Dermis blood vessel endothelial cell (primary cell): ENCODE results near the gene NEGR1. TPM values are rescaled to one million over a fixed set of nuclear protein-coding genes. Genes with fewer than 3 reads are reported as not detected.

ENCODE experiments used
- DNase-seq: peaks from one replicate; pipeline ENCODE4 v3.0.0; 2010
- total RNA-seq: library from RNA; depleted of rRNA; stranded (reverse); fragments of >200 nt; gene quantifications from 2 replicates; pipeline ENCODE4 v1.2.3, GENCODE V29; 2014

The NEGR1 gene
- total RNA-seq, 1 donor from 2014 or later, result under 0.01 TPM

DNA sequence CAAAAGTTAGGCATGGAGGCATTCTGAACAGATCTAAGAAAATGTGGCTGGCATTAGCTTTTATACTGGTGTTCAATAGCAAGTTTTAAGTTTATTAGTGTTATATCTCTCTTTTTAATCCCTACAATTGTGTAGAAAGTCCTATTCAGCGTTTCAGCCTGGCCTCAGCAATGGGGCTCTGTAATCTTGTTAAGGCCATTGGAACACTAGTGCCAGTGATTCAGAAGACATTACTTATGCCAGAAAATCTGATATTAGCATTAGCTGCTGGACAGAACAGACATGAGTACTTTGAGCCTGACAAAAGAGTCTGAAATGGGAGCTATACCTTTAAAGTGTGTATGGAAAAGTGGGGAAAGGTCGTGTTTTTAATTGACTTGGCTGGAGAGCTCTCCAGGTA is 167.0 kb downstream of the NEGR1 start:
- DNase-seq, result no peak

DNA sequence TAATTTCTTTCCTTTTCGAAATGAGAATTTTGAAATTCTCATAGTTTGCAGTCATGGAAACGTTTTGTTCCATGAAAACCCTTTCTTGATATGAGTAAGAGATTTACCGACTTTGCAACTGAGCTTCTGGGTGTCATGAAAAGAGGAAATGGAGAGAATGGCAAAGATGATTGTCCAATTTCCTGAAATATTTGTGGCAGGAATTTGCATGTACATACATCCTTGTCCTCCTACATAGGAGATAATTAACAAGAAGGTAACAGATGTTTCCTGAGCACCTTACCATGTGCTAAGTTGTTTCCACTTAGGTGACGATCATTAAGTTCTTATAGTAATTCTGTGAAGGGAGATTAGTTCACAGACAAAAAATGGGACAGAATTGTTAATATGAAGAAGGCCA is 170.7 kb downstream of the NEGR1 start:
- peak; percentile 69 for DNase-seq

DNA sequence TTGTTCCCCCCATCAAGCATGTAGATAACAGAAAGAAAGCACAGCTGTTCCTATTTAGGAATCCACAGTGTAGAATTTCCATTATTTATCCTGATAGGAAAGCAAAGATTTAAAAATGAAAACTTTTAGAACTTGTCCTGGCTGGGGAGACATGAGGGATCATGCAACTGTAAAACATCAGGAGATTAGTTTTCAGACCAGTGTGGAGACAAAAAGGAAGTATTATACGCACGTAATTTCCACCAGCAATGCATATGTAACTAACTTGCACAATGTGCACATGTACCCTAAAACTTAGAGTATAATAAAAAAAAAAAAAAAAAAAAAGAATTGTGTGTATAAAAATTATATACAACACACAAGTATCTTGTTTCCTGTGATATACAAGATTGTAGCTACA is 172.4 kb downstream of the NEGR1 start:
- no peak for DNase-seq

DNA sequence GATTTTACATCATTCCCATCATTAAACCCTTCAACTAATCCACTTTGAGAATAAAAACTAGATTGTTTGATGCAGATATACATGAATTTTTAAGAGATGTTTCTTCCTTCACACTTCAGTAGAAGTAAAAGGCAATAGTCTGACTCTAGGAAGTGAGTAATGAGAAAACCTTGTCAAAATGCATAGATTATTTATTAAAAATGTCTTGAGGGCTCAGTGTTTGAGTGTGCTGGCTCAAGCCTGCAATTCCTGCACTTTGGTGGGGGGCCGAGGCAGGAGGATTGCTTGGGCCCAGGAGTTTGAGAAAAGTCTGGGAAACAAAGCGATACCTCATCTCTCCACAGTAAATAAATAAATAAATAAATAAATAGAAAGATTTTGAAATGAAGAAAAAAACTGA is 177.1 kb downstream of the NEGR1 start:
- DNase-seq, result no peak

DNA sequence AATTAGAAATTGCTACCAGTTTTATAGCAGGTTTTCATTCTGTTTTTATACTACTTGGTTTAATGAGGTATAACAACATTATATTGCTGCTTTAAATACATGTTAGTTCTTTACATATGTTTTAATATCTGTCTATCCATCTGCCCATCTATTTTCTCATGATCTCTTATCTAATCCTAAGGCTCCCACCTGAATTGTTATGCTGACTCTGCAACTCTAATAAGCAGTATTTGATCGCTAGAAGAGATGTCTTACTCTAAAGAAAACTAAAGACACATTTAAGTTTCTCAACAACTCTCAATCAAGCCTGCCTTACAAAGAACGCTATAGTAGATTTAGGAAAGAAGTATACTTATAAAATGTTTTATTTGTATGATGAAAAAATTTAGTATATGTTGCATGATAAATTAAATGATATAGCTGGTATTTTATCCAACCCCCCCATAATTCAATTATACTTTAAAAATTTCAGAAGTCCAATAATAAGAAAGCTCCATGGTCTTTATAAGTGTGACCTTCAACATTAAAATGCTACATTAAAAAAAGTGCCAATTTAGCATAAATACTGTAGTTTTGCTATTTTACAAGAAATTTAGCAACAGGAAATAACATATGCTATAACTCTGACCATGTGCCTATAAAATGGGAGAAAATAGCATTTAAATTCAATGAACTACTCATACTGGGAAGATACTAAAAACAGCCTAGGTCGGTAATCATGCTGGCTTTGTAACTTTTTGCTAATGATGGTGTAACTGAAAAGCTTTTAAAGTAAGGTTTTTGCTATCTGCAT is 180.3 kb downstream of the NEGR1 start:
- DNase-seq, result no peak

DNA sequence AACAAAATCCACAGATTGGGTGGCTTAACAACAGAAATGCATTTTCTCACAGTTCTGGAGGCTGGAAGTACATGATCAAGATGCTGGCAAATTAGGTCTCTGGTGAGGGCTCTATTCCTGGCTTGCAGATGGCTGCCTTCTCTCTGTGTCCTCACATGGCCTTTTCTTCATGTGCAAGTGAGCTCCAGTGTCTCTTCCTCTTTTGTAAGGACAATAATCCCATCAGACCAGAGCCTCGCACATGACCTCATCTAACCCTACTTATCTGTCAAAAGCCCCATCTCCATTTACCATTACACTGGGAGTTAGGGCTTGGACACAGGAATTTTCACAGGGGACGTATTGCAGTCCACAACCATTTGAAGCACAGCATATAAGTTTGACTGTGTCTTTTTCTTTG is 181.6 kb downstream of the NEGR1 start:
- no peak for DNase-seq

DNA sequence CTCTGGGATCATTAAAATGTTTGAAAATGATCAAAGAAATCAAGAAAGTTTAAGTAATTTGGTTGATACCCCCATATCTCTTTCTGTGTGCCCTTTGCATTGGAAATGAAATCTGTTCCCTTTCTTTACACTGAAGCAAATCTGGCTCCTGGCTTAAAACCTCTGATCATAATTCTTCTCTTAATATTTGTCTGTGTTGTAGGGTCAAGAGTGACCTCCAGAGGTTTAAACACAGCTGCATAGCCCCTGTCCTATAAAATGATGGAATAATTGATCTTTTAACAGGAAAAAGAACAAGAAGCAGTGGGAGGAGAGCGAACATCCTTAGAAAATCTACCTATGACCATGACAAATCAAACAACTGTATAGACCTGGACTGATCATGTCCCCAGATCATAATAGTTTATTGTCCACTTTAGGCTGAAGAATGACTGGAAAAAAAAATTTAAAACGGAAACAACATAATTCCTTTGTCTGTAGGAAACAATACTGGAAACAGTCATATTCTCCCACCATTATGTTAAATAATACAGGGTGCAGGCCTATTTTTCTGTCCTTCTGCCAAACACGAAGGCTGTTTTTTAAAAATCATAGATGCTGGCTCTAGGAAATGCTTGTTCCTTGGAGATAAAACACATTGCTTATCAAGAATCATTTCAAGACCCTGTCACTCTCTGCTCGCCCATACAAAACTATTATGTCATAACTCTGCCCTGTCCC is 184.3 kb downstream of the NEGR1 start:
- DNase-seq, result peak; percentile 22

DNA sequence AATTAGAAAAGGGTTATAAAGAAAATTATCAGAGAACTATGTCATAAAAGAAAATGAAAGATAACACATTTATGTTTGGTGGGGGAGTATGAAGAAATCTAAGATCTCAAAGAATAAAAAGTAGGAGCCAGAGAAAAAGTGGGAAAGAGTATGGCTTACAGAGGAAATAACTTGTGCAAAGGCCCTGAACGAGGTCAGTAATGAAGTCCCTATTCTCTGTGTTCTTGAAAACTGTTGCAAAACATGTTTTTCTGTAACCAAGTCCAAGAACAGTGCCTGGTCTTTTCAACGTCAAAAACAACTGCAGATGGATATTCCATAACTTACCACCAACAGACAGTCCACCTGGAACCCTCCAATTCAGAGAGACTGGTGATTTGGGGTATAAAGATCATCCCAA is 188.1 kb downstream of the NEGR1 start:
- no peak for DNase-seq

DNA sequence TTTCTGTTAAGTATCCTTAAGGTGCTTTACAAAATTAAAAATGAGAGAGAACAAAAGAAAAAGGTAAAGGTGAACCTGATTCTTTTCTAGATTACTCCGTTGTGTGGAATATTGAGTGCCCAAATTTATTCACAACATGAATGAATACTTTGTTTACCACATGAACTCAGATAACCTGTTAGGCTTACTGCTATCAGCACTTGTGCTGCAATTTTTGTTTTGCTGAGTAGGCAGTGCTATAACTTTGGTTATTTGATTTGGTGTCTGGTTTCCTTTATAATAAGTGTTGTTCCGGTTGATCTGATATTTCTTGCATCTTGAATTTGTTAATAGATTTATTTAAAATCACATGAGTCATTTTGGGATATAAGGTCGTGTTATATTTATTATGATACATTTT is 195.9 kb downstream of the NEGR1 start:
- no peak for DNase-seq

DNA sequence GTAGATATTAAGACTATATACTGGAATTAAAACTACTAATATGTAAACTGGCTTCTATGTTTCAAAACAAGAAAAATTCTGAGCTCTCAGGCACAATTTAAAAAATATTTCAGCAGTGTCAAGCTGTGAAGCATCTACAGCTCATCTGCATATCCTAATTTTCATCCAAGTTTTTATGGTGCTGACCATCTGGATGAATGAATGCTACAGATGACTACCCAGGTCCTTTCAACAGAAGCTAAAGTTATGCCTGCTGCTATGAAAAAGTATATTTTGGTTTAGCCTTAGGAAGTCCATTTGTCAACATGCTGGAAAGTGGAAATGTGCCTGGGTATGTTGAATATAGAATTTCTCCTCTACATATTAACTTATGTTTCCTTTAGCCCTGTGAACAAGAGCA is 206.9 kb downstream of the NEGR1 start:
- no peak for DNase-seq

DNA sequence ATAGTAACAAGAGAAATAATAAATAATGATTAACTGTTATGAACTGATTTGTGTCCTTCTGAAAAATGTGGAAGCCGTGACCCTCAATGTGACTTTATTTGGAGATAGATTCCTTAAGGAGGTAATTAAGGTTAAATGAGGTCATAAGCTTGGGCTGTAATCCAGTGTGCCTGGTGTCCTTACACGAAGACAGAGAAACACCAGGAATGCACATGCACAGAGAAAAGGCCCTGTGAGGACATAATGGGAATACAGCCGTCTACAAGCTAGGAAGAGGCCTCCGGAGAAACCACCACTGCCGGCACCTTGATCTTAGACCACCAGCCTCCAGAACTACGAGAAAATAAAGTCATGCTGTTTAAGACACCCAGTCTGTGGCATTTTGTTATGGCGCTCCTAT is 215.9 kb downstream of the NEGR1 start:
- no peak for DNase-seq

DNA sequence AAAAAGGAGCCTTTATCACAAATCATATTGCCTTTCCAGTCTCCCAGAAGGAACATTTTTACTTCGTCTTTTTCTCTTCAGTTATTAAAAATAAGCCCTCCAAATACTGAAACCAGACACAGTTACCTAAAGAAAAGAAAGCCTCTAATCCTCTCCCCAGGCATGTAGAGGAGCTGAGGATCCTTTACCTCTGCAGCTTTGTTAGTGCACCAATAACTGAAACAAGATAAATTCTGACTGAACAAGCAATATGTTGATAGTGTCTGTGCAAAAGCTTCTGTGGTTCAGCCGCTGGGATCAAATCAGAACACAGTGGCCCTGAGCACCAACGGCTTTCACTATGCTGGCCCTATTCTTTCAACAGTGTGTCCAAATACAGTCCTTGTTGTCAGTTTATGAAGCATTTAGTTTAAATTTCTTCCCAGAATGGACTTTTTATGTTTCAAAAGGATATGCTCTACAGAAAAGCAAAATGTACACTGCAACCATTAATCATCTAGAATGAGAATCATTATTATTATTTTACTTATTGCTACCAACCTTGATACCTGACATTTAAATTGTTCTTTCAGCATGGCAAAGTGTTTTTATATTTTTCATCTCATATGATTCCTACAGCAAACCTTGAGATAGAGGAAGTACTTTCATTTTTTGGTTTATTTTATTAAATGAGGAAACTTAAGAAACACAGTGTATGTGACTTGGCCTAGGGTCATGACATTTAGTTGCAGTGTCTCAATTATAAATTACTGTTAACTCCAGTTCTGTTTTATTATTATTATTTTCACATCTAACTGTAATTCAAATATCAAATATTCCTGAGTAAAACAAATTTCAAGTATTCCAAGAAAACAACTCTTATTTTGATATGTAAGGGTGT is 217.9 kb downstream of the NEGR1 start:
- no peak for DNase-seq

DNA sequence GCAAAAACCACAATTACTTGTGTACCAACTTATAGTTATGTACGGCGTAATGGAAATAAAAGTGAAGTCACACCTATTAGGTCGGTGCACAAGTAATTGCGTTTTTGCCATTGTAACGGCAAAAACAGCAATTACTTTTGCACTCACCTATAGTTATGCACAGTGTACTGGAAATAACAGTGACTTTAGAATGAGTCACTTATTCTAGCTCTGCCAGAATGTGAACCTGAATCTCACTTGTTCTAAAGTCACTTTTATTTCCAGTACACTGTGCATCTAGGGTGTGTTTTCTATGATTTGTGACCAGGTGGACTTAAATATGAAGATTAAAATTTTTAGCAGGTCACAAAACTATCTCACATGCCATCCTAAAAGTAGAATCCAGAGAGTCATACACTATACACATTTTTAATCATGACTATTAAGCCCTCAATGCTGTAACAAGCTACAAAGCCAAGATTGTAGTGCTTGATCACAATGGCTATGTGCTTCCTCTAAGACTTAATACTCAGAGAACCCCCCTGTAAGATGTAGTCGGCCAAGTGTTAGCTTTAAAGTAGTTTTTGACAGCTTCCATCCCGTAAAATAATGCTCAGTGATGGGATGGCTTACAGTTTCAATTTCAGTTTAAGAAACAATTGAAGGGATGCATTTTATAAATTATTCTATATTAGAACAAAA is 218.8 kb downstream of the NEGR1 start:
- no peak for DNase-seq

DNA sequence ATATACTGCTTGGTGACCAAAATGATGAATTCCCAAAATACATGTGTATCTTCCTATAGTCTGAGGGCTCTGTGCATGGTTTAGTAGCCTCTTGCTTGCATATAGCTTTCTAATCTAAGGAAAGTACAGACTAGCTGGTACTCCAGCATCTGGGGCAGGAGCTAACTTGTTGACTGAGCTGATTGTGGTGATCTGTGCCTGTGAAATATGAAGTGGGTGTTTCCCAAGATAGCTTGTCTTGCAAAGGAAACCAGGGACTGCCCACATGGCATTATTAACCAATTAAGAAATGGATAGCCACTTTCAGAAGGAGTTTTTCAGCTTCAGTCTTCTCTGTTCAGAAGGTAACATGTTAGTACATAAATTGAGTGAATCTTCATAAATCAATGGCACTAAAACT is 219.8 kb downstream of the NEGR1 start:
- no peak for DNase-seq

DNA sequence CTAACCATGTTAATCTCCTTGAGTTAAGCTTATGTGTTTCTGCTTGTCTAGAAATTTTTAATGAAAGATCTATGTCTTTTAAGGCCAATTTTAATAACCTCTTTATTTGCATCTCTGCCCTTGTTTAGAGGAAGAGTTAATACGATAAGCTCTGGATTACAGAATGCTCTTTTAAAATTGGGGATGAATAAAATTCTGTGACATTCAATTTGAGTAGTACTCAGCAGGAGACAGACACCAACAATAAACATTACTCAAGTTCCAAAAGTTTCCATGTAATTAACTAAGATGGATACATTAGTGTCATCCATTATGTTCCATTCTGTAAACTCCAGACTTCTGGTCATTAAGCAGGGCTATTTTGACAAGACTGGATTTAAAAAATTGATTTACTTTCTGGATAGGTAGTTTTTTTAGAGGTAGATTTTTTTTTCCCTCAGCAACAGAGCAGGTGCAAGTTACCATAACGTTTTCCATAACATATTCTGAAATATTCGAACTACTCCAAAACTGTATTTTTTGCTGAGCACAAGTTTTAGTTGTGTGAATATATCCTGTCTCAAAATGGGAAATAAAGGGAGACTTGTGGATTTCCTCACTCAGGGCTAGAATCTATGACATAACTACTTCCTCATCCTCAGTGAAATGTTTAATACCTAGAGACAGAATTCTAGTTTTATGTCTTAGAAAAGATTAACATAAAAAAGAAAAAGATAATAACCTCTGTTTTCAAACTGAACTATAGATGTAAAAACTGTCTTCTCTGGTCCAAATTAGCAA is 221.7 kb downstream of the NEGR1 start:
- no peak for DNase-seq

DNA sequence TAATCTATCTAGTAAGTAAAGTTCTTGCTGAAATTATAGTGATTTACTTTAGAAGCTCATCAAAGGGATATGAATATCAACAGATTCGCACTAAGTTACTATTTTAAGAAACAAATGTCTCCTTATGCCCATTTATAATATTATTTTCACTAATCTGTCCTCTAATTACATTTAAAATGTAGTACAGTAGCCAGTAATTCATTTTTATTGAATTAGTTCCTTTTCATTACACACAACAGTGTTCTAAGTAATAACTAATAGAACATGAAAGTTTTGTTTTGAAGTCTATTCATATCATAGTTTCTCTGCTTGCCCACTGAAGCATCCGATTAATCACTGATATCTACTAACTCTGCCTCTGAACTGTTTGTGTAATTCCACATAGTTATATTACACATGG is 225.8 kb downstream of the NEGR1 start:
- no peak for DNase-seq

DNA sequence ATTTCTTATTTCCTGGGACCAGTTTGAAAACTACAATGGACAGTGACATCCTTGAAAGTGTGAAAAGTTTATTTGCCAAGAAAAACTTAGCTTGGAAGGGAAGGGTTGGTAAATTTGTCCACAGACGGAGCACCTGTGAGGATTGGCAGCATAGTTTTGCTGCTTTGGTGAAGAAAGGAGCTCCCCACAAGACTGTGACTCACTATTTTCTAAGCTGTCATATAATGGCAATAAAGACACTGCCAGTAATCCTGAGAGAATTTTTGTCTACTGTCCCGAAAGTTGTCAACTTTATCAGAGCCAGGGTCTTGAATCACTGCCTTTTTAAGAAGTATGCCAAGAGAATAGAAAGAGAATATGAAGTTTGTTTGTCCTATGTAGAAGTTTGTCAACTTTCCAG is 230.8 kb downstream of the NEGR1 start:
- DNase-seq, result no peak

DNA sequence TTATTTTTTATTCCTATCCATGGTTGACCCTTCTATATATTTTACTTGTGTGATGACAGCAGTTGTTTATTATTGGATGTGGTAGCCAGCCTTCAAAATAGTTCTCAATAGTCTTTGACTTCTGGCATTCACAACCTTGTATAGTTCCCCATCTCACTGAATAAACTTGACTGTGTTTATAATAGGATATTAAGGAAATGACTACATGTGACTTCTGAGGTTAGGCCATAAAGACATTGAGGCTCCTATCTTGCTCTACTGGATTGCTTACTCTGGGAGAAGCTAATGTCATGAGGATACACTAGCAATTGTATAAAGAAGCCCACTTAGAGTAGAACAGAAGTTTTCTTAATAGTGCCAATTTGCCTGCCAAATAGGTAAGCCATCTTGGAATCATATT is 231.8 kb downstream of the NEGR1 start:
- peak; percentile 27 for DNase-seq

DNA sequence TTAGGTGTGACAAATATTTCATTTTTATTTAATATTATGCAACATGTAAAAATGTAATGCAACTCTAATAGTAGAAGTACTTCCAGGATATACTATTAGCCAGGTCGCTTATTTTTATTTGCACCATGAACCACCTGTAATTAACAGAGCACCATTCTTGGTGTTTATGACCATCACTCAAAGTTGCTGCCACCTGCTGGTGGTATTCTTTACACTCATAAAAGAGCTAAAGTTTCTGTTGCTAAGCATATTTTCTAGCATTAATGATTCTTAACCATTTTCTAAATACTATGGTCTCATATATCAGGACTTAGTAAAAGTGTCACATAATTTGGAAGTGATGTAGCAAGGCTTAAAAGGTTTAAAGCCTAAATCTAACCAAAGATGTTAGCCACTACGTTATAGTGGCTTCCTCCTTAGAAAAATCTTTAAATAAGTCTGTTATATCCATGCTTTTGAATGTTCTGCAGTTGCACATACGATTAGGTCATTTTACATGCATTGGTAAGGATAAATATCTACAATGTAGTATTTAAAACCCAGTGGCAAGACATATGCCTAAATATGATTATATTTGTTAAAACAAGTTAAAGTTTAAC is 244.5 kb downstream of the NEGR1 start:
- peak; percentile 61 for DNase-seq

DNA sequence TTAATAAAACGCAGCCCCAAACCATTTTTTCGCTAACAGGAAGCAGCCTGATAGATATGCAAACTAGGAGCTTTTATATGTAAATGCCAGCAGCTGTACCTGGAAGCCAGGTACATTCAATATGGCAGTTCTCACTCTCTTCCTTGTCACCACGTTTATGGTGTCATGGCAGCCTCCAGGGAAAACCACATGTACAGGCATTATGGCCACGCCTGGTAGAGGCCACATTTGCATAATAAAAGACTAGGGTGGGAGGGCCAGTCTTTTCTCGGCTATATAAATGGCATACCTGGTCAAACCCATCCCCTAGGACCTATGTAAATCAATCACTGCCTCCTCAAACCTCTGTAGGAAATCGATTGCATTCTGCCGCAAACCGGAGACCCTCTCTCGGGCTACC is 247.5 kb downstream of the NEGR1 start:
- DNase-seq, result no peak
